Fibroblast of the aortic adventitia (primary cell): ENCODE results near the gene PCGF2. TPM values are rescaled to one million over a fixed set of nuclear protein-coding genes. Genes with fewer than 3 reads are reported as not detected.

Experiments
- DNase-seq: peaks from one replicate; pipeline ENCODE4 v3.0.0-alpha.2; 2010; ENCODE audit warnings: low read depth
- H3K4me3 ChIP-seq: 2 replicates; pipeline ENCODE4 v1.5.1; 2011; ENCODE audit warnings: low read depth, mild to moderate bottlenecking, control low read depth, low read length, moderate library complexity
- total RNA-seq: library from RNA; depleted of rRNA; stranded (reverse); fragments of >200 nt; gene quantifications from 2 replicates; pipeline ENCODE4 v1.2.3, GENCODE V29; 2012; ENCODE audit warnings: low replicate concordance
- TF ChIP-seq, protein P1 (sequence below): IDR thresholded peaks from 2 replicates; pipeline ENCODE4 v1.5.1; 2011; ENCODE audit warnings: mild to moderate bottlenecking, low read length, control low read depth, inconsistent platforms; ENCODE audit not compliant: insufficient read depth

Gene PCGF2
- total RNA-seq, 1 donor, result 4.8 TPM

- TF ChIP-seq, protein P1, sequence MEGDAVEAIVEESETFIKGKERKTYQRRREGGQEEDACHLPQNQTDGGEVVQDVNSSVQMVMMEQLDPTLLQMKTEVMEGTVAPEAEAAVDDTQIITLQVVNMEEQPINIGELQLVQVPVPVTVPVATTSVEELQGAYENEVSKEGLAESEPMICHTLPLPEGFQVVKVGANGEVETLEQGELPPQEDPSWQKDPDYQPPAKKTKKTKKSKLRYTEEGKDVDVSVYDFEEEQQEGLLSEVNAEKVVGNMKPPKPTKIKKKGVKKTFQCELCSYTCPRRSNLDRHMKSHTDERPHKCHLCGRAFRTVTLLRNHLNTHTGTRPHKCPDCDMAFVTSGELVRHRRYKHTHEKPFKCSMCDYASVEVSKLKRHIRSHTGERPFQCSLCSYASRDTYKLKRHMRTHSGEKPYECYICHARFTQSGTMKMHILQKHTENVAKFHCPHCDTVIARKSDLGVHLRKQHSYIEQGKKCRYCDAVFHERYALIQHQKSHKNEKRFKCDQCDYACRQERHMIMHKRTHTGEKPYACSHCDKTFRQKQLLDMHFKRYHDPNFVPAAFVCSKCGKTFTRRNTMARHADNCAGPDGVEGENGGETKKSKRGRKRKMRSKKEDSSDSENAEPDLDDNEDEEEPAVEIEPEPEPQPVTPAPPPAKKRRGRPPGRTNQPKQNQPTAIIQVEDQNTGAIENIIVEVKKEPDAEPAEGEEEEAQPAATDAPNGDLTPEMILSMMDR, result no peak
- no peak overlapping the region for H3K4me3 ChIP-seq
- peak; percentile 43 for DNase-seq
These were observed 6.2 kb downstream of the PCGF2 start for GRCh38 chr17:38741921-38742410.

DNA sequence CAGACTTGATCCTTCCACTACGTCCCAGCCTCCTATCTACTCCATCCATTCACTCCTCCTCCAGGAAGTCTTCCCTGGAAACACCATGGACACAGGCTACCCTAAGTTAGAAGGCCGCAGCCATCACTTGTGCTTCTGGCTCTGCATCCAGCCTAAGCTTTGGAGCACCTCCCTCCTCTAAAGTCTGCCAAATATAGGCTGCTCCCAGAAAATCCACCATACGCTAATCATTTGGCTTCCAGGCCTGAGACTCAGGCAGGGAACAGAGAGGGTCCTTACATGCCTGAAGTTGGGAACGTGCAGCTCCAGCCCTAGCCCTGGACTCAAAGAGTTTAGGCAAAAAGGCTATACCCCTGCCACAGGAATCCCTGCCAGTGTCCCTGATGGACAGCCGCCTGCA lies 6.7 kb downstream of the PCGF2 start:
- no peak for DNase-seq
- TF ChIP-seq, protein P1, result no peak

GRCh38 chr17:38740806-38741205 lies 7.3 kb downstream of the PCGF2 start:
- H3K4me3 ChIP-seq, result no peak overlapping the region
- no peak for DNase-seq
- TF ChIP-seq, protein P1, result no peak

More for the DNA sequence above, 6.7 kb downstream of the PCGF2 start:
- H3K4me3 ChIP-seq, result no peak overlapping the region

- DNase-seq, result no peak
- TF ChIP-seq, protein P1, result no peak
- no peak overlapping the region for H3K4me3 ChIP-seq
These were observed 8.1 kb downstream of the PCGF2 start for GRCh38 chr17:38740044-38740443.

DNA sequence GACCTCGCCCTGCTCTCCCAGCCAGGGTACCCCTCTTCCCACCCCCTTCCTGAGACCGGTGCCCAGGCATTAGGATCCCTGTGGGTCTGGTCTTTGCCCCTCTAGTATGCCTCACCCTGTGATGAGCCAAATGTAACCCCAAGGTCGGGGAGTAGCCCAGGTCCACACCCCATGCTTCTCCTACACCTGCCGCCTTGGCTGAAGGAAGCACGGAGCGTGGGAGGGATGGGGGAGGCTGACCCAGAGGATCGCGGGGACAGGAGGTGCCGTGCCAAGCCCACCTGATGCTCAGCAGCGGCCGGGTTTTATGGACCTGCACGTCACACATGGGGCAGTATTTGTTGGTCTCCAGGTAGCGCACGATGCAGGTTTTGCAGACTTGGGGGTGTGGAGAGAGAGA lies 8.8 kb downstream of the PCGF2 start:
- no peak overlapping the region for H3K4me3 ChIP-seq
- DNase-seq, result no peak
- TF ChIP-seq, protein P1, result no peak

DNA sequence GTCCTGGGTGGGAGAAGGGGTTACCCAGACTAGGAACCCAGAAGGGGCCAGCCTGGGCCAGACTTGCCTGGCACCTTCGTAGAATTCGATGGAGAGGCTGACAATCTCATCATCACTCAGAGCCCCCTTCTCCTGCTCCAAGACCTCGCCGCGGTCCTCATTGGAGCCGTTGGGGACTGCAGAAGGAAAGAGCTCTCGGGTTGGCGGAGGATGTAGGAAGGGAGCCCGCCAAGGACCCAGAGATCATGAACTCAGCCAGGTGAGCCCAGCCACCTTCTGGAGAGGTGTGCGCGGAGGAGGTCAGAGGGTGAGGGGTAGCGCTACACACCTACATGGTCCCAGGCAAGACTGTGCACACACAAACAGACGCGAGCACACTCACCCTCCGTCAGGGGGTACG lies 9.4 kb downstream of the PCGF2 start:
- TF ChIP-seq, protein P1, result no peak
- no peak for DNase-seq
- H3K4me3 ChIP-seq, result no peak overlapping the region

DNA sequence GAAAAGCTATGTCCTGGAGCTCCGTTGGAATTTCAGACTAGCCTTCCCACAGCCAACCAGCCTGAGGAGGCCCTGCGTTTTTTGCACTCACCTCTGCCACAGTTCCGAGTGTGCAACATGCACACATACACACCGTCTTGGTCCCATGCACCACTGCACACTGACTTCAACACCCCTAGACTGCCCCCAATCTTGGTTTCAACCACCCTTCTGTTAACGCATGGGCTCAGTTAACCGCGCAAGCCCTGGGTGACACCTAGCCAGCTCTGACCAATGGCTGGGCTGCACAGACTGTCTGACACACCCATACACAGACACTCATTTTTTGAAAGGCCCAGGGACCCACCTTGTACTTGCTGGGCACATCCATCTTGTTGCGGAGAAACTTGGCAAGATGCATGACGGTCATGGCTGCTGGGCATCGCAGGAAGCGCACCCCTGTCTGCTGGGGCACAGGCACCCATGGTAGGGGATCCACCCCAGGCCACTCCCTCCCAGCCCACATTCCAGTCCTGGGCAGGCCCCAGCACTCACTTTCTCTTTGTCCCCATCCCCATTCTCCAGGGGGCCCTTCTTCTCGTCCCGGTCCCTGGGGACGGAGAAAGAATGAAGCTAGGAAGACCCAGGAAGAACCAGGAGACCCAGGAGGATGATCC lies 10.0 kb downstream of the PCGF2 start:
- TF ChIP-seq, protein P1, result no peak
- no peak for DNase-seq

More for the DNA sequence above, 10.0 kb downstream of the PCGF2 start:
- no peak overlapping the region for H3K4me3 ChIP-seq
